GM23338 (cell line): ENCODE results near the gene TRAF3IP3. TPM values are rescaled to one million over a fixed set of nuclear protein-coding genes. Genes with fewer than 3 reads are reported as not detected.

Source experiments
- ATAC-seq: fragments of 200-7000 bp; cut with Tn5 transposase; 3 replicates; pipeline ENCODE4 v1.9.1; 2020
- DNase-seq: peaks from one replicate; pipeline ENCODE4 v3.0.0-alpha.2; 2015; ENCODE audit warnings: low spot score
- H2AFZ ChIP-seq: fragments of 200-600 bp; sonication (generic); 2 replicates; pipeline ENCODE4 v1.8.0; 2016; ENCODE audit warnings: antibody characterized with exemption, mild to moderate bottlenecking, moderate library complexity
- H3F3A ChIP-seq: fragments of 200-600 bp; sonication (generic); replicated peaks from 2 replicates; pipeline ENCODE4 v1.8.0; 2017; ENCODE audit warnings: antibody characterized with exemption, mixed run types, low read depth
- H3K27ac ChIP-seq: fragments of 200-600 bp; sonication (generic); 2 replicates; pipeline ENCODE4 v1.6.1; 2016; ENCODE audit warnings: low read depth
- H3K27me3 ChIP-seq: fragments of 200-600 bp; sonication (generic); 2 replicates; pipeline ENCODE4 v1.8.0; 2016; ENCODE audit warnings: mild to moderate bottlenecking, mixed run types, moderate library complexity; ENCODE audit not compliant: insufficient read depth
- H3K36me3 ChIP-seq: fragments of 200-600 bp; sonication (generic); 2 replicates; pipeline ENCODE4 v1.8.0; 2016; ENCODE audit warnings: mild to moderate bottlenecking; ENCODE audit not compliant: insufficient read depth
- H3K4me1 ChIP-seq: fragments of 200-600 bp; sonication (generic); 2 replicates; pipeline ENCODE4 v1.8.0; 2016; ENCODE audit warnings: mild to moderate bottlenecking, moderate library complexity; ENCODE audit not compliant: insufficient read depth
- H3K4me2 ChIP-seq: fragments of 200-600 bp; sonication (generic); 2 replicates; pipeline ENCODE4 v1.7.1; 2017; ENCODE audit warnings: mixed run types
- H3K4me3 ChIP-seq: fragments of 200-600 bp; sonication (generic); 2 replicates; pipeline ENCODE4 v1.6.1; 2016; ENCODE audit warnings: mixed run types
- H3K79me2 ChIP-seq: fragments of 200-600 bp; sonication (generic); replicated peaks from 2 replicates; pipeline ENCODE4 v1.8.0; 2017; ENCODE audit warnings: mild to moderate bottlenecking; ENCODE audit not compliant: insufficient read depth
- H3K9me2 ChIP-seq: fragments of 200-600 bp; sonication (generic); 2 replicates; pipeline ENCODE4 v1.8.0; 2017; ENCODE audit not compliant: insufficient read depth
- H4K20me1 ChIP-seq: fragments of 200-600 bp; sonication (generic); replicated peaks from 2 replicates; pipeline ENCODE4 v1.8.0; 2017; ENCODE audit warnings: mild to moderate bottlenecking; ENCODE audit not compliant: insufficient read depth
- H3K27ac Mint-ChIP-seq: 2 replicates; pipeline ENCODE4 v1.8.0; 2020; ENCODE audit warnings: inconsistent platforms, mild to moderate bottlenecking, moderate library complexity, mixed read lengths
- H3K27me3 Mint-ChIP-seq: 3 replicates; pipeline ENCODE4 v1.8.0; 2022; ENCODE audit warnings: low read depth, mild to moderate bottlenecking, moderate library complexity, mixed read lengths, inconsistent platforms; ENCODE audit not compliant: insufficient read depth, poor library complexity
- H3K36me3 Mint-ChIP-seq: 3 replicates; pipeline ENCODE4 v1.8.0; 2021; ENCODE audit warnings: low read depth, mild to moderate bottlenecking, inconsistent platforms, moderate library complexity, mixed read lengths
- H3K4me1 Mint-ChIP-seq: 3 replicates; pipeline ENCODE4 v1.8.0; 2020; ENCODE audit warnings: mild to moderate bottlenecking, inconsistent platforms, mixed read lengths
- H3K4me3 Mint-ChIP-seq: 3 replicates; pipeline ENCODE4 v1.8.0; 2021; ENCODE audit warnings: moderate library complexity, mild to moderate bottlenecking, inconsistent platforms, mixed read lengths
- H3K9me3 Mint-ChIP-seq: 3 replicates; pipeline ENCODE4 v1.8.0; 2020; ENCODE audit warnings: moderate library complexity, mild to moderate bottlenecking, inconsistent platforms, mixed read lengths
- CREB1 ChIP-seq: fragments of 250-450 bp; sonication (Bioruptor Pico); IDR thresholded peaks from 2 replicates; pipeline ENCODE4 v1.5.0; 2020; ENCODE audit warnings: low read depth, mild to moderate bottlenecking, moderate library complexity
- JUNB ChIP-seq: IDR thresholded peaks from one replicate; pipeline ENCODE4 v1.6.1; 2016; ENCODE audit warnings: antibody characterized with exemption; ENCODE audit not compliant: unreplicated experiment
- POLR2AphosphoS5 ChIP-seq: IDR thresholded peaks from 2 replicates; pipeline ENCODE4 v1.6.1; 2016; ENCODE audit warnings: antibody characterized with exemption, low read depth
- ZNF114 ChIP-seq: fragments of 250-450 bp; sonication (Bioruptor Pico); IDR thresholded peaks from 2 replicates; pipeline ENCODE4 v1.5.0; 2020; ENCODE audit warnings: mild to moderate bottlenecking, moderate library complexity
- ZNF331 ChIP-seq: fragments of 250-450 bp; sonication (Bioruptor Pico); IDR thresholded peaks from 2 replicates; pipeline ENCODE4 v1.5.0; 2020; ENCODE audit warnings: low read depth, mild to moderate bottlenecking, moderate library complexity
- polyA plus RNA-seq: library from polyadenylated mRNA; unstranded; fragments of >200 nt; fragmentation: Nextera tagmentation; extraction: Ambion mirVana; gene quantifications from 2 replicates; pipeline ENCODE4 v1.2.1, GENCODE V29; 2016
- total RNA-seq: library from RNA; depleted of rRNA; stranded (reverse); fragments of >200 nt; shearing (Covaris generic); gene quantifications from 2 replicates; pipeline ENCODE4 v1.2.3, GENCODE V29; 2014
- TF ChIP-seq, protein P1 (sequence below): fragments of 250-450 bp; sonication (Bioruptor Pico); IDR thresholded peaks from 2 replicates; pipeline ENCODE4 v1.5.0; 2020; ENCODE audit warnings: mild to moderate bottlenecking, moderate library complexity
- TF ChIP-seq, protein P2 (sequence below): IDR thresholded peaks from 2 replicates; pipeline ENCODE4 v1.6.1; 2016; ENCODE audit warnings: antibody characterized with exemption
- TF ChIP-seq, protein P3 (sequence below): IDR thresholded peaks from one replicate; pipeline ENCODE4 v1.6.1; 2018; ENCODE audit warnings: antibody characterized with exemption; ENCODE audit not compliant: unreplicated experiment

The TRAF3IP3 gene
- total and polyA plus RNA-seq, 2 experiments from 2014 or later, result not detected

DNA sequence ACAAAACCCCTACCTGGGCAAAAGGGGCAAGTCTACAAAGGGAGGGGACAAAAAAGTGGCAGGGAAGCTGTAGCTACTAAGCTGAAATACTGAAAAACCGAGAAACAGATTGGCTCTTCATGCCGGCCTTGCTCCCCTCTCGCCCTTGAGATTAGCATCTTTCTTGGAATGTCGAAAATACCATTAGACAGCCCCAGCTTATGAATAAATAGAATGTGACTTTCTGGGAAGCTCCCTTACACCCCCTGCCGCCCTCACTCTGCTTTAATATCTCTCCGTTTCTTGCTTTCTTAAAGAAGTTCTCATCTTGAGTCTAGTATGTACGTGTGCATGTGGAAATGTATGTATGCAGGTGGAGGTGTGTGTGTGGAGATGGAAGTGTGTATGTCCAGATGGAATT lies 14.1 kb downstream of the TRAF3IP3 start (continued):
- TF ChIP-seq, protein P1, sequence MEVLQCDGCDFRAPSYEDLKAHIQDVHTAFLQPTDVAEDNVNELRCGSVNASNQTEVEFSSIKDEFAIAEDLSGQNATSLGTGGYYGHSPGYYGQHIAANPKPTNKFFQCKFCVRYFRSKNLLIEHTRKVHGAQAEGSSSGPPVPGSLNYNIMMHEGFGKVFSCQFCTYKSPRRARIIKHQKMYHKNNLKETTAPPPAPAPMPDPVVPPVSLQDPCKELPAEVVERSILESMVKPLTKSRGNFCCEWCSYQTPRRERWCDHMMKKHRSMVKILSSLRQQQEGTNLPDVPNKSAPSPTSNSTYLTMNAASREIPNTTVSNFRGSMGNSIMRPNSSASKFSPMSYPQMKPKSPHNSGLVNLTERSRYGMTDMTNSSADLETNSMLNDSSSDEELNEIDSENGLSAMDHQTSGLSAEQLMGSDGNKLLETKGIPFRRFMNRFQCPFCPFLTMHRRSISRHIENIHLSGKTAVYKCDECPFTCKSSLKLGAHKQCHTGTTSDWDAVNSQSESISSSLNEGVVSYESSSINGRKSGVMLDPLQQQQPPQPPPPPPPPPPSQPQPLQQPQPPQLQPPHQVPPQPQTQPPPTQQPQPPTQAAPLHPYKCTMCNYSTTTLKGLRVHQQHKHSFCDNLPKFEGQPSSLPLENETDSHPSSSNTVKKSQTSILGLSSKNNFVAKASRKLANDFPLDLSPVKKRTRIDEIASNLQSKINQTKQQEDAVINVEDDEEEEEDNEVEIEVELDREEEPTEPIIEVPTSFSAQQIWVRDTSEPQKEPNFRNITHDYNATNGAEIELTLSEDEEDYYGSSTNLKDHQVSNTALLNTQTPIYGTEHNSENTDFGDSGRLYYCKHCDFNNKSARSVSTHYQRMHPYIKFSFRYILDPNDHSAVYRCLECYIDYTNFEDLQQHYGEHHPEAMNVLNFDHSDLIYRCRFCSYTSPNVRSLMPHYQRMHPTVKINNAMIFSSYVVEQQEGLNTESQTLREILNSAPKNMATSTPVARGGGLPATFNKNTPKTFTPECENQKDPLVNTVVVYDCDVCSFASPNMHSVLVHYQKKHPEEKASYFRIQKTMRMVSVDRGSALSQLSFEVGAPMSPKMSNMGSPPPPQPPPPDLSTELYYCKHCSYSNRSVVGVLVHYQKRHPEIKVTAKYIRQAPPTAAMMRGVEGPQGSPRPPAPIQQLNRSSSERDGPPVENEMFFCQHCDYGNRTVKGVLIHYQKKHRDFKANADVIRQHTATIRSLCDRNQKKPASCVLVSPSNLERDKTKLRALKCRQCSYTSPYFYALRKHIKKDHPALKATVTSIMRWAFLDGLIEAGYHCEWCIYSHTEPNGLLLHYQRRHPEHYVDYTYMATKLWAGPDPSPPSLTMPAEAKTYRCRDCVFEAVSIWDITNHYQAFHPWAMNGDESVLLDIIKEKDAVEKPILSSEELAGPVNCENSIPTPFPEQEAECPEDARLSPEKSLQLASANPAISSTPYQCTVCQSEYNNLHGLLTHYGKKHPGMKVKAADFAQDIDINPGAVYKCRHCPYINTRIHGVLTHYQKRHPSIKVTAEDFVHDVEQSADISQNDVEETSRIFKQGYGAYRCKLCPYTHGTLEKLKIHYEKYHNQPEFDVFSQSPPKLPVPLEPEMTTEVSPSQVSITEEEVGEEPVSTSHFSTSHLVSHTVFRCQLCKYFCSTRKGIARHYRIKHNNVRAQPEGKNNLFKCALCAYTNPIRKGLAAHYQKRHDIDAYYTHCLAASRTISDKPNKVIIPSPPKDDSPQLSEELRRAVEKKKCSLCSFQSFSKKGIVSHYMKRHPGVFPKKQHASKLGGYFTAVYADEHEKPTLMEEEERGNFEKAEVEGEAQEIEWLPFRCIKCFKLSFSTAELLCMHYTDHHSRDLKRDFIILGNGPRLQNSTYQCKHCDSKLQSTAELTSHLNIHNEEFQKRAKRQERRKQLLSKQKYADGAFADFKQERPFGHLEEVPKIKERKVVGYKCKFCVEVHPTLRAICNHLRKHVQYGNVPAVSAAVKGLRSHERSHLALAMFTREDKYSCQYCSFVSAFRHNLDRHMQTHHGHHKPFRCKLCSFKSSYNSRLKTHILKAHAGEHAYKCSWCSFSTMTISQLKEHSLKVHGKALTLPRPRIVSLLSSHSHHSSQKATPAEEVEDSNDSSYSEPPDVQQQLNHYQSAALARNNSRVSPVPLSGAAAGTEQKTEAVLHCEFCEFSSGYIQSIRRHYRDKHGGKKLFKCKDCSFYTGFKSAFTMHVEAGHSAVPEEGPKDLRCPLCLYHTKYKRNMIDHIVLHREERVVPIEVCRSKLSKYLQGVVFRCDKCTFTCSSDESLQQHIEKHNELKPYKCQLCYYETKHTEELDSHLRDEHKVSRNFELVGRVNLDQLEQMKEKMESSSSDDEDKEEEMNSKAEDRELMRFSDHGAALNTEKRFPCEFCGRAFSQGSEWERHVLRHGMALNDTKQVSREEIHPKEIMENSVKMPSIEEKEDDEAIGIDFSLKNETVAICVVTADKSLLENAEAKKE, result no peak
- no peak for TF ChIP-seq CREB1 (CRISPR knock-in tag)
- TF ChIP-seq POLR2AphosphoS5, result no peak
- no peak for TF ChIP-seq ZNF331 (CRISPR knock-in tag)
- TF ChIP-seq JUNB, result no peak

DNA sequence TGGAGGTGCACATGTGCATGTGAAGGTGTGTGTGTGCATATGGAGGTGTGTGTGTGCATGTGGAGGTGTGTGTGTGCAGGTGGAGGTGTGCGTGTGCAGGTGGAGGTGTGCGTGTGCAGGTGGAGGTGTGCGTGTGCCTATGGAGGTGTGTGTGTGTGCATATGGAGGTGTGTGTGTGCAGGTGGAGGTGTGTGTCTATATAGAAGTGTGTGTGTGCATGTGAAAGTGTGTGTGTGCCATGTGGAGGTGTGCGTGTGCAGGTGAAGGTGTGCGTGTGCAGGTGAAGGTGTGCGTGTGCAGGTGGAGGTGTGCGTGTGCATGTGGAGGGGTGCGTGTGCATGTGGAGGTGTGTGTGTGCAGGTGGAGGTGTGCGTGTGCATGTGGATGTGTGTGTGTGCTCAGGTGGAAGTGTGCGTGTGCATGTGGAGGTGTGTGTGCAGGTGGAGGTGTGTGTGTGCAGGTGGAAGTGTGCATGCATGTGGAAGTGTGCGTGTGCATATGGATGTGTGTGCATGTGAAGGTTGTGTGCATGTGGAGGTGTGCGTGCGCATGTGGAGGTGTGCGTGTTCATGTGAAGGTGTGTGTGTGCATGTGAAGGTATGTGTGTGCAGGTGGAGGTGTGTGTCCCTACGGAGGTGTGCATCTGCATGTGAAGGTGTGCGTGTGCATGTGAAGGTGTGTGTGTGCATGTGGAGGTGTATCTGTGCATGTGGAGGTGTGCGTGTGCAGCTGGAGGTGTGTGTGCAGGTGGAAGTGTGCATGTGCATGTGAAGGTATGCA lies 15.0 kb downstream of the TRAF3IP3 start:
- Mint-ChIP-seq H3K27ac (no peak overlapping the region), H3K27me3 (no peaks in the 10 kb centered on the region), H3K4me3 (no peak overlapping the region), H3K4me1 (peaks cover 9% of the 10 kb centered on the region), H3K36me3 (no peaks in the 10 kb centered on the region), H3K9me3 (no peaks in the 10 kb centered on the region)
- Histone ChIP-seq H3K36me3 (no peaks in the 10 kb centered on the region), H4K20me1 (no peaks in the 10 kb centered on the region), H3K4me1 (peaks cover 8% of the 10 kb centered on the region; the same call in 1 of the 2 replicates), H3K4me3 (no peak overlapping the region), H2AFZ (no peak overlapping the region), H3K79me2 (no peaks in the 10 kb centered on the region), H3K27ac (no peak overlapping the region), H3K9me2 (peaks cover 4% of the 10 kb centered on the region; the same call in 1 of the 2 replicates), H3K4me2 (no peak overlapping the region), H3F3A (no peaks in the 10 kb centered on the region), H3K27me3 (no peaks in the 10 kb centered on the region)
- DNase-seq, result no peak
- no peak for ATAC-seq
- TF ChIP-seq, protein P2, sequence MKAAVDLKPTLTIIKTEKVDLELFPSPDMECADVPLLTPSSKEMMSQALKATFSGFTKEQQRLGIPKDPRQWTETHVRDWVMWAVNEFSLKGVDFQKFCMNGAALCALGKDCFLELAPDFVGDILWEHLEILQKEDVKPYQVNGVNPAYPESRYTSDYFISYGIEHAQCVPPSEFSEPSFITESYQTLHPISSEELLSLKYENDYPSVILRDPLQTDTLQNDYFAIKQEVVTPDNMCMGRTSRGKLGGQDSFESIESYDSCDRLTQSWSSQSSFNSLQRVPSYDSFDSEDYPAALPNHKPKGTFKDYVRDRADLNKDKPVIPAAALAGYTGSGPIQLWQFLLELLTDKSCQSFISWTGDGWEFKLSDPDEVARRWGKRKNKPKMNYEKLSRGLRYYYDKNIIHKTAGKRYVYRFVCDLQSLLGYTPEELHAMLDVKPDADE, result no peak
- TF ChIP-seq, protein P3, sequence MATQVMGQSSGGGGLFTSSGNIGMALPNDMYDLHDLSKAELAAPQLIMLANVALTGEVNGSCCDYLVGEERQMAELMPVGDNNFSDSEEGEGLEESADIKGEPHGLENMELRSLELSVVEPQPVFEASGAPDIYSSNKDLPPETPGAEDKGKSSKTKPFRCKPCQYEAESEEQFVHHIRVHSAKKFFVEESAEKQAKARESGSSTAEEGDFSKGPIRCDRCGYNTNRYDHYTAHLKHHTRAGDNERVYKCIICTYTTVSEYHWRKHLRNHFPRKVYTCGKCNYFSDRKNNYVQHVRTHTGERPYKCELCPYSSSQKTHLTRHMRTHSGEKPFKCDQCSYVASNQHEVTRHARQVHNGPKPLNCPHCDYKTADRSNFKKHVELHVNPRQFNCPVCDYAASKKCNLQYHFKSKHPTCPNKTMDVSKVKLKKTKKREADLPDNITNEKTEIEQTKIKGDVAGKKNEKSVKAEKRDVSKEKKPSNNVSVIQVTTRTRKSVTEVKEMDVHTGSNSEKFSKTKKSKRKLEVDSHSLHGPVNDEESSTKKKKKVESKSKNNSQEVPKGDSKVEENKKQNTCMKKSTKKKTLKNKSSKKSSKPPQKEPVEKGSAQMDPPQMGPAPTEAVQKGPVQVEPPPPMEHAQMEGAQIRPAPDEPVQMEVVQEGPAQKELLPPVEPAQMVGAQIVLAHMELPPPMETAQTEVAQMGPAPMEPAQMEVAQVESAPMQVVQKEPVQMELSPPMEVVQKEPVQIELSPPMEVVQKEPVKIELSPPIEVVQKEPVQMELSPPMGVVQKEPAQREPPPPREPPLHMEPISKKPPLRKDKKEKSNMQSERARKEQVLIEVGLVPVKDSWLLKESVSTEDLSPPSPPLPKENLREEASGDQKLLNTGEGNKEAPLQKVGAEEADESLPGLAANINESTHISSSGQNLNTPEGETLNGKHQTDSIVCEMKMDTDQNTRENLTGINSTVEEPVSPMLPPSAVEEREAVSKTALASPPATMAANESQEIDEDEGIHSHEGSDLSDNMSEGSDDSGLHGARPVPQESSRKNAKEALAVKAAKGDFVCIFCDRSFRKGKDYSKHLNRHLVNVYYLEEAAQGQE, result no peak
- no peak for TF ChIP-seq ZNF114 (CRISPR knock-in tag)
